ENCODE results near the gene ABI1.
A peak's percentile ranks its signal among the peaks of the same experiment; 100 is the strongest.

Gene ABI1

DNA sequence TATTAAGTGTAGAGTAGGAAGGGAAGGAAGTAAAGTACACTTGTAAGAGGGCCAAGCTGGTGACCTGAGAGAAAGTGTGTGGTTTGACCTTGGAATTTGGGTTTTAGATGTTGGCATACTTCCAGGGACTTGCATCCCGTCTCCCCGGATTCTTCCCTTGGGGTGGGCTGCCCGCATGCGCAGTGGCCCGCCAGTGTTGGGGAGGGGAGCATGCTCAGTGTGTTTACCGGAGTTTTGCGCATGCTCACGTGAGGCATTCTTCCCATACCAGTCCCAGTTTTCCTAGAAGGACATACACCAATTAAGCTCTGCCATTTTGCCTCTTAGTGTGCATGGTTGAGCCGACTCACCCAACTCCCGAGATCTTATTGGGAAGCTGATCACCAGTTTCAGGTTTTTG lies 153.8 kb downstream of the ABI1 start:
- no peak for DNase-seq

DNA sequence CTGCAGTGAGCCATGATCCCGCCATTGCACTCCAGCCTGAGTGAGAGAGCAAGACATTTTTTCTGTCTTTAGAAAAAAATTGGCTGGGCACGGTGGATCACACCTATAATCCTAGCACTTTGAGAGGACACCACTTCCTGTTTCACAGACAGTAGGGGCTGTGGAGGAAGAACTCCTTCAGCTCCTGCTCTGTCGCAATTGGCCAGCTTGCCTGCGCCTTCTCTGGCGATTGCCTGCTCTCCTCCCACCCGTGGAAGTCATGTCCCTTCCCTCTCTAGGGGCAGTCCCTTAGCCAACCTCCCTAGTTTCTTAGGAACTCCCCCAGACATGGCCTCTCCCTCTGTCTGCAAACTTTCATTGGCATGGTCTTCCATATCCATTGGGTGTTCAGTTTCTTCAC lies 154.6 kb downstream of the ABI1 start:
- DNase-seq, result no peak

DNA sequence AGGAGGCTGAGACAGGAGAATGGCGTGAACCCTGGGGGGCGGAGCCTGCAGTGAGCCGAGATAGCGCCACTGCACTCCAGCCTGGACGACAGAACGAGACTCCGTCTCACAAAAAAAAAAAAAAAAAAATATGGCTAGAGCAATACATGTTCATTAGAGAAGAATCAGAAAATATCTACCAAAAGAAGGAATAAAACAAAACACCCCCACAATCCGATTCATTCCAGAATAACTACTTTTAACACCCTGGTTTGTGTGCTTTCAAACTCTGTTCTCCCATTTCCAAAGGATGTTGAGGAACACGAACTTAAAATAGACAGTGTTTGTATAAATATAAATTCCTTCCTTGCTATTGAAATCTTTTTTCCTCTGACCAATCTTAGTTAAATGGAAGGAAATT lies 156.8 kb downstream of the ABI1 start:
- no peak for DNase-seq

DNA sequence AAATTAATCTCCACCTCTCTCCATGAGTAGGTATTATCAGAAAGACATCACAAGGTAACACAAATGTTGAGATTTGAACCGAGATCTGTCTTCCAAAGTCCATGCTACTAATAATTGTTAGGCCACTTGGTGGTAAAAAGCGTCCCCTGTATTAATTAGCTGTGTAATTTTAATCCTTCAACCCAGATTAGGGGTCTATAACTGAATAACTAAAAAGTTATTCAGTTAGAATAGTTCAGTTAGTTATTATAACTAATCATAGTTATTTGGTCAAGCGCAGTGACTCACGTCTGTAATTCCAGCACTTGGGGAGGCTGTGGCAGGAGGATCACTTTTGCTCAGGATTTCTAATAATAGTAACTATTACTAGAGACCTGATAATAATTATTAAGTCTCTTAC lies 157.7 kb downstream of the ABI1 start:
- DNase-seq, result no peak

DNA sequence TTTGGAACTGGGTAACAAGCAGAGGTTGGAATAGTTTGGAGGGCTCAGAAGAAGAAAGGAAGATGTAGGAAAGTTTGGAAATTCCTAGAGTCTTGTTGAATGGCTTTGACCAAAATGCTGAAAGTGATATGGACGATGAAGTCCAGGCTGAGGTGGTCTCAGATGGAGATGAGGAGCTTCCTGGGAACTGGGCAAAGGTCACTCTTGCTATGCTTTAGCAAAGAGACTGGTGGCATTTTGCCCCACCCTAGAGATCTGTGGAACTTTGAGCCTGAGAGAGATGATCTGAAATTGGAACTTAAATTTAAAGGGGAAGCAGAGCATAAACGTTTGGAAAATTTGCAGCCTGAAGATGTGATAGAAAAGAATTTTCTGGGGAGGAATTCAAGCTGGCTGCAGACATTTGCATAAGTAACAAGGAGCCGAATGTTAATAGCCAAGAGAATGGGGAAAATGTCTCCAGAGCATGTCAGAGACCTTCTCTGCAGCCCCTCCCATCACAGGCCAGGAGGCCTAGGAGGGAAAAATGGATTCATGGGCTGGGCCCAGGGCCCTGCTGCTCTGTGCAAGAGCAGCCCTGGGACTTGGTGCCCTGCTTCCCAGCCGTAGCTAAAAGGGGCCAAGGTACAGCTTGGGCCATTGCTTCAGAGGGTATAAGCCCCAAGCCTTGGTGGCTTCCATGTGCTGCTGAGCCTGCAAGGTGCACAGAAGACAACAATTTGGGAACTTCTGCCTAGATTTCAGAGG lies 159.7 kb downstream of the ABI1 start:
- no peak for DNase-seq

DNA sequence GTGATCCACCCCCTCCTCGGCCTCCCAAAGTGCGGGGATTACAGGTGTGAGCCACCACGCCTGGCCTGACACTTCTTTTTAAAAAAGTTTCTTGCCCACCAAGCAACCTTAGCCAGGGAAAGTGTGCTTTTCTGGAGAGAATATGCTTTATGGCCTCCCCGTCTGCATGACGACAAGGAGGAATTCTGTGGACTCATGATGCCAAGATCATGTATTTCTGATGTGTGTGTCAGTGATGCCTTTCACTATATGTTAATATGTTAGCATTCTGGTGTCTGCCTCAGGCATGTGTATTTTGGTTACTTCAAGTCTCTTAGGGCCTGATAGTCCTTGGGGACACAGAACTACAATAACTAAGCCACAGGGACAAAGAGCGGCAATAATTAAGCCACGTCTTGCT lies 161.1 kb downstream of the ABI1 start:
- no peak for DNase-seq

DNA sequence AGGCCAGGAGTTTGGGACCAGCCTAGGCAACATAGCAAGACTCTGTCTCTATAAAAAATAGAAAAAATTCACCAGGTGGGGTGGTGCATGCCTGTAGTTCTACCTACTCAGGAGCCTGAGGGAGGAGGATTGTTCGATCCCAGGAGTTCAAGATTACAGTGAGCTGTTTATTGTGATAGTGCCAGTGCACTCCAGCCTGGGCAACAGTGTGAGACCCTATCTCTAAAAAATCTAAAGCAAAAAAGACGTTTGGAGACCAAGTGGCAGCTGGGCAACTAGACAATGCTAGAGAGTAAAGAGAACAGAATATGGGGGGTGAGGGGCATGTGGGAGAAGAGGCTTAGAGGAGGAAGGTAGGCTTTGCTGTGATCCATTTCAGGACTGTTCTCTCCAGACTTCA lies 161.8 kb downstream of the ABI1 start:
- DNase-seq, result no peak

DNA sequence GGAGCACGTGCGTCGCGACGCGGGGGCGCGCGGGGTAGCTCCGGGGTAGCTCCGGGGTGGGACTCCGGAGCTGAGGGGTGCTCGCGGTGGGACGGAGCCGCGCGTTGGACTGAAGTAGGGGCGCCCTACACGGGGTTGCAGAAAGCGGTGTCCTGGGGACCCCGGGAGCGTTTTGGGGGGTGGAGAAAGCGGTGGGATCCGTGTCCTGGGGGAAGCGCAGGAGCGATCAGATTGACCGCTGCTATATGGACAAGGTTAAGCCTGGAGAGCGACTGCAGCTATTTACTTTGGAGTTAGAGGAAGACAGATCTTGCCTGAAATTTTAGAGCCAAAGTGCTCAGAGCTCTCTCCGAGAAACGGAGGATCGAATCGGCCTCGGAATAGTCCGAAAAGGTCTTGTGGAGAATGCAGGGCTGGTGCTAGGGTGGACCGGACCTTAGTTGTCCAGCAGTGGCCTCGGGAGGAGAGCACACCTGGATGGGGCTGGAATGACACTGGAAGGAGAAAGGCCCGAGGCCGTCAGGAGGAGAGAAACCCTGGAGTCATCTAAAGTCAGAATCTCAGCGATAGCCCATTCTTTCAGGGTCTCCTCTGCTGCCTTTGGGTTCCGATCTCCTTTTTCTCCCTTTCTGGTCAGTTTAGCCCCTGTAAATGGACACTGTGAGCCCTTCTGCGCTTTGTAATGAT lies 162.7 kb downstream of the ABI1 start:
- no peak for DNase-seq

DNA sequence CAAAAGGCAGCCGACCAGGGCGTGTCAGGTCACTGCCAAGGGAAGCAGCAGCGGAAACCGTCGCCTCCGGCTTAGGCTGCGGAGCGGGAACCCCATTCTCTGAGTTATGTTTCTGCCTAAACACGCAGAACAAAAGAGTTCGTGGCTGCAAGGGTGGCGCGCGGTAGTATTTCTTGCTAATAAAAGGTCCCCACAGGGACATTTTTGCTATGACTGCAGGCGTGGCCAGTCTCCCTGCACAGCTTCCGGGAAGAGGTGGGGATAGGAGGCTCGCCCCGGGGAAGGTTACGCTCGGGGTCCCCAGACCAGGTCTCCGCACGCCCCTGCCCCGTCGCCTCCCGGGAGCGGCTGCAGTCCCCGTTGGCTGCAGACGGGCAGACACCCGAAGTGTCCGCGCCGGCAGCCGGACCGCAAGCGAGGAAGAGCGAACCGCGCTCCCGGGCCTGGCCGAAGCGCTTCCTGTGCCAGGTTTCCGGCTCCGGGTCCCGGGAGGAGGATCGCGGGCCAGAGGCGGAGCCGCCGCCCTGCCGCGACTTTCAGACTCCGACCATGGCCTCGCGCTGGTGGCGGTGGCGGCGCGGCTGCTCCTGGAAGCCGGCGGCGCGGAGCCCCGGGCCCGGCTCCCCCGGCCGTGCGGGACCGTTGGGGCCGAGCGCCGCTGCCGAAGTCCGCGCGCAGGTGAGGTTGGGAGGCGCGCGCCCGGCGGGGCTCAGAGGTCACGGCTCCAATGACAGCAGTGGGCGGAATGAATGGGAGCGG lies 163.4 kb downstream of the ABI1 start, which contains the start of gene PDSS1:
Gene PDSS1, plus strand, starts transcription at position 539 of the 759 bp plus-strand sequence. Its CDS starts 11 bp downstream, at position 550.
- DNase-seq, result peak; percentile 52

DNA sequence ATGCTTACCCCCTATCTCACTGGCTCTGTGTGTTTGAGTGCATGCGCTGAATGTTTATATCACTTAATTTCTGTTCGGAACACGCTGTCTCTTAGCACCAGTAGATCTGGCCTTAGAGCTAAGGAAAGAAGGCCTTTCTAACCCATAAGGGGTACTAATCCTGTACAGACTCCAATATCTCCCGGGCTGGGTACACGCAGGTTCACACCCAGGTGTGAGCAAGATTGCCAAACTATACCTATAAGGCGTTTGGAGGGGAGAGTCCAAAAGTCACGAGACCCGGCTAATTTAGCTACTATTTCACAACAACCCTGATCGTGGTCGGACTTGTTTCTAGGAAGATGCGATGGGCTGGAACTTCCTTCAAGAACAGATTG lies 164.0 kb downstream of the ABI1 start:
- no peak for DNase-seq
